NCI-H1436 treated with DMSO at 0.1 percent for 48 hours (cell line): Measurements from ENCODE around the gene CELA2B.
"Not testable (repeated sequence)": the region's sequence is repeated elsewhere in the genome, so short reads cannot be mapped to it uniquely, and the experiment has no call there.

ENCODE experiments used
- DNase-seq: peaks from one replicate; lab custom pipeline; 2025; lab: John Stamatoyannopoulos, UW

CELA2B gene

GRCh38 chr1:15475752-15476314 is at the start of gene CELA2B:
Gene CELA2B (plus strand): TSS chr1:15476104. CDS start chr1:15476126, 22 bp downstream.
- no peak for DNase-seq

DNA sequence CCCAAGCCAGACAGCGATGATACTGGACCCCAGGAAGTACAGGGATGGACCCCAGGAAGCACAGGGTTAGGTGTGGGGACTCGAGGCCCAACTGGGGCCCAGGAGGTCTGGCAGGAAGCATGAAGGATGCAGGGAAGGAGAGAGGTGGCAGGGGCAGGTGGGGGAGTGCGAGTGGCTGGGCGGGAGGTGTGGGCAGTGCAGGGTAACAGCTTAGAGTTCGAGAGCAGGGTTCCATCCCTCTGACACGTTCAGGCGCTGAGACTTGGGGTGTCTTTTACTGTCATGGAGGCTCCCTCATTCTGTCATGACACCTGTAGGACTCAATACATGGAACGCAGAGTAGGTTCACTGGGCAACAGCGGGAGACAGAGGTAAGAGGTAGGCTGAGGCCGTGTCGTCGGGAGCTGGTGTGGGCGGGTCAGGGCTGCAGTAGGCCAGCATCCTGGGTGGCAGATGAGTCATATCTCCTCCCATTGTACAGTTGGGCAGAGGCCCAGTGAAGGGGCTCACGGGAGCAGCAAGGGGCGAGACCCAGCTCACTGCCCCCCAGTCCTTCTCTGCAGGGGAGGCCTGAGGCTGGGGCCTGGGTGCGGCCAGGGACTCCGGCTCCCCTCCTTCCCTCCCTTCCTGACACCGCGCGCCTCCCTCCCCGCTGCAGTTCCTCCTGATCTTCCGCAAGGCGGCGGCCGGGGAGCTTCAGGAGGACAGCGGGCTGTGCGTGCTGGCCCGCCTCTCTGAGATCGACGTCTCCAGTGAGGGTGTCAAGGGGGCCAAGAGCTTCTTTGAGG is 49.2 kb upstream of the CELA2B start:
- DNase-seq = no peak

- DNase-seq = no peak
These were observed 48.6 kb upstream of the CELA2B start for GRCh38 chr1:15427280-15427666.

- DNase-seq = not testable (repeated sequence)
These were observed 47.7 kb upstream of the CELA2B start for GRCh38 chr1:15428252-15428651.

GRCh38 chr1:15428815-15429435 is 47.0 kb upstream of the CELA2B start:
- DNase-seq = no peak

DNA sequence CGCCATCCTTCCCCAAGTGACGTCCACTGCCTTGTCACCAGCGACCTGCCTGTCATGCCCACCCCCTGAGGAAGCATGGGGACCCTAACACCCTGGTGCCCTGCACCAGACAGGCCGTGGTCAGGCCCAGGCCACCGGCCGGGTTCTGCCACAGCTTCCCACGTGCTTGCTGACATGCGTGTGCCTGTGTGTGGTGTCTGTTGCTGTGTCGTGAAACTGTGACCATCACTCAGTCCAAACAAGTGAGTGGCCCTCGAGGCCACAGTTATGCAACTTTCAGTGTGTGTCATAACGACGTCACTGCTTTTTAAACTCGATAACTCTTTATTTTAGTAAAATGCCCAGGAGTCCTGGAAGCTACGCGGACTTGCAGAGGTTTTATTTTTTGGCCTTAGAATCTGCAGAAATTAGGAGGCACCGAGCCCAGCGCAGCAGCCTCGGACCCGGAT is 46.2 kb upstream of the CELA2B start:
- DNase-seq = no peak

- DNase-seq = no peak
These were observed 44.9 kb upstream of the CELA2B start for GRCh38 chr1:15430787-15431570.

GRCh38 chr1:15431571-15431948 is 44.3 kb upstream of the CELA2B start:
- DNase-seq = no peak

DNA sequence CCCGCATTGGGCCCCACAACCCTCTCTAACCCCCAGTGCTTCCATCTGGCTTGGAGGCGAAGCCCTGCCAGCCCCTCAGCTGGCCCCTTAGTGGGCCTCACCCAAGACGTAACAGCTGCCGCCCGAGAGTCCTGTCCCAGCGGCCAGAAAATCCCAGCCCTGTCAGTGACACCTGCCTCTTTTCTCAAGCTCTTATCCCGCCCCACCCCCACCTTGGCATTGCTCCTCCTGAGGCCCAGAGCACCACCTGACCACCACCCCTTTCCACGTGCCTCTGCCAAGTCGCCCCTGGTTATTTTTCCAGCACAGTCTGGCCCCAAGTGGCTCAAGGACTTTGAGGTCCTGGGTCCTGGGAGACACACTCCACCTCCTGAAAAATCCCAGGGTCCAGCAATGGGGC is 43.6 kb upstream of the CELA2B start:
- no peak for DNase-seq

GRCh38 chr1:15433471-15433870 is 42.4 kb upstream of the CELA2B start:
- DNase-seq = no peak

GRCh38 chr1:15434739-15435138 is 41.2 kb upstream of the CELA2B start:
- DNase-seq = not testable (repeated sequence)

GRCh38 chr1:15435239-15436077 is 40.4 kb upstream of the CELA2B start:
- no peak for DNase-seq

DNA sequence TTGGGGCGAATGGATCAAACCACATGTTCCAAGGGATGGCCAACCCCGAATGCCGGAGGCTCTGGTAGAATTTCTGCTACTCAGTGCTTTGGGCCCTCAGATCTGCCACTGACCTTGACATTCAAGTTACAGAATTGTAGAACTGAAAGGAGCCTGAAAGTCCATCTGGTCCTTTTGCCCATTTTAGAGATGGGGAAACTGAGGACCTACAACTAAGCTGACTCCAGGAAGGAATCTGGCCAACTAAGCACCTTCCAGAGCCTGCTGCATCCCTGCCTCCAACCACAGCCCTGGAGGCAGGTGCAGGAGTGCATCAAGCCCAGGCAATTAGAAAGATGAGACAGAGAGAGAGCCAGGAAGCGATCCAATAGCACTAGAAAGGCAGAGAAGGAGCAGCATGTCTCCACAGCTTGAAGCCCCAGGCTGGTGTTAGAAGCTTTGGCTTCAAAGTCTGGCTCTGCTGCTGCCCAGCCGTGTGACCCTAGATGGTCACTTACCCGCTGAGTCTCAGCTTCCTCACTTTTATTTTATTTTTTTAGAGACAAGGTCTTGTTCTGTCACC is 38.9 kb upstream of the CELA2B start:
- no peak for DNase-seq

GRCh38 chr1:15439325-15439724 is 36.6 kb upstream of the CELA2B start:
- no peak for DNase-seq

DNA sequence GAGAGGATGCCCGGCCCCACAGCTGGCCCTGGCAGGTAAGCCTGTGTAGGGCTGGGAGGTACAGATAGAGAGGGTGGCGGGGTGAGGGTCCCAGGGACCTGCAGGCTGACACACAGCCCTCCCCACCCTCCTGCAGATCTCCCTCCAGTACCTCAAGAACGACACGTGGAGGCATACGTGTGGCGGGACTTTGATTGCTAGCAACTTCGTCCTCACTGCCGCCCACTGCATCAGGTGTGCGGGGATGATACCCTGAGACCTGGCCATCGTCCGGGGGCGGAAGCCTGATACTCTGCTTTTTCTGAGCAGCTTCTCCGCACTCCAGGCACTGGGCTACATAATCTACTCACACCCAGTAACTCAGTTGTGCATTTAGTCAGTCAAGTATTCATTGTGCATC is 35.5 kb upstream of the CELA2B start:
- no peak for DNase-seq

GRCh38 chr1:15441247-15441646 is 34.7 kb upstream of the CELA2B start:
- DNase-seq = no peak

- DNase-seq = no peak
These were observed 33.8 kb upstream of the CELA2B start for GRCh38 chr1:15442119-15442518.

- DNase-seq = no peak
These were observed 33.1 kb upstream of the CELA2B start for GRCh38 chr1:15442759-15443158.

DNA sequence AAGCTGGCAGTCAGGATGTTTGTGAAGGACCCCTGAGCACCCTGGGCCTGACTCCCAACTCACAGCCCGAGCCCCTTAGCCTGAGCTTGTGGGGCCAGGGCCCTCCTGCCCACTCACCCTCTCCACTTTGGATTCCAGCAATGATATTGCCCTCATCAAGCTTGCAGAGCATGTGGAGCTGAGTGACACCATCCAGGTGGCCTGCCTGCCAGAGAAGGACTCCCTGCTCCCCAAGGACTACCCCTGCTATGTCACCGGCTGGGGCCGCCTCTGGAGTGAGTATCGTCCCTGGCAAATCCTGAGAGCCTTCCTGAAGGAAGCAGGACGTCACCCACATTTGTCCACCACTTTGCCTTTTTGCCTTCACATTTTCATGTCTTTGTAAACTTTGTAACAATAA is 32.6 kb upstream of the CELA2B start:
- DNase-seq = no peak

DNA sequence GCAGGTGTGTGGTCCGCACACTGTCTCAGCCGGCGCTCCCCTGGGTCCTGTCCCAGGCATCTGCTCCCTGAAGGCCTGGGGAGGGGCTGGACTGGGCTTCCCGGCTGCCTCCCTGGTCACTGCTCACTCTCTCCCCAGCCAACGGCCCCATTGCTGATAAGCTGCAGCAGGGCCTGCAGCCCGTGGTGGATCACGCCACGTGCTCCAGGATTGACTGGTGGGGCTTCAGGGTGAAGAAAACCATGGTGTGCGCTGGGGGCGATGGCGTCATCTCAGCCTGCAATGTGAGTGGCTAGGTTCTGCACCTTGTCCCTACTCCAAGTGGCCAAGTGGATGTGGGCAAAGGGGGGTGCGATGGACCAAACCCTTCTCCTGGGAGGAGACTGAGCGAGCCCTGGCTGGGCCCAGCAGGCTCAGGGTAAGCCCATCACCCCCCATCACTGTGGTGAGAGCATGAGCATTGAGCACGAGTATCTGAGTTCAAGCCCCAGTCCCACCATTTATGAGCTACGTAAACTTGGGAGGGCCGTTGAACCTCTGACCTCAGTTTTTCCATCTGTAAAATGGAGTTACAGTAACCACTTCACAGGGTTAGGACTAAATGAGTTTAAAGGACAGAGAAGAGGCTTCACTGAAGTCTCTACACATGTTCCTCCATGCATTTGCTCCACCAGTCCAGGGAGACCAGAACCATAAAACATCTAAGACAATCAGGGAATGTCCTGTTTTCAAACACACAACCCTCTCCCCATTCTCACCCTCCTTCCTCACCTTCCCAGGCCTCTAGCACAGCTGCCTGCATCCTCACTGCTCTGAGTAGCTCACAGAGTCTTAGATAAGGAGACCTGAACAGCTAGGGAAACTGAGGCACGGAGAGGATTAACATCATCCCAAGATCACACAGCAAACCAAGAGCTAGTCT is 31.2 kb upstream of the CELA2B start:
- no peak for DNase-seq
